ENCODE measurements around the gene ACTA2. TPM values are rescaled to one million over a fixed set of nuclear protein-coding genes. Genes with fewer than 3 reads are reported as not detected.

ACTA2 gene
- total RNA-seq, 1 experiment from 2014 or later, result 2.4 TPM

DNA sequence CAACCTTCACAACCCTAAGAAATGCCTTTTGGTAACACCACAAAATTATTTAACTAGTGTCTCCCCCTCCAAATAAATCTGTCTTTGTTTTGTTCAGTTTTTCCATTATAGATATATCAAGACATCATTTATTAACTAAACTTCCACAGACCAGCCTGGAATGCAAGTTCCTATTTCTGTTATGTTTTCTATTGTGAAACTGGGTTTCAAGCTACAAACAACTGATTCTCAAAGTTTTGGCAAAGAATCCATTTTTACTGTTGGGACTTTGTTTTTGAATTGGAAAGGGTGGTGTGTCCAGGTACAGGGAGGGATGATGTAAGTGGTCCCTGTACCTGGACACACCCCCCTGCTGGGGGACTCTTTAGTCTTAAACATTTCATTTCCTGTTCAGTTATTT lies 36.3 kb downstream of the ACTA2 start:
- Histone ChIP-seq H4K91ac (ENCODE audit: insufficient read length, low read depth, low read length) (no peak overlapping the region), H3K27me3 (ENCODE audit: insufficient read depth, low read length) (no peaks in the 10 kb centered on the region), H4K8ac (replicated peaks; ENCODE audit: insufficient read length, low read depth, low read length) (no peak overlapping the region), H2BK12ac (ENCODE audit: insufficient read length, low read depth, low read length) (no peak overlapping the region), H4K5ac (ENCODE audit: insufficient read length, low read depth, low read length) (no peak overlapping the region), H3K4me2 (ENCODE audit: insufficient read depth, insufficient read length, low read length) (no peak overlapping the region), H3T11ph (ENCODE audit: low read length) (no peak overlapping the region), H3K23ac (ENCODE audit: insufficient read length, low read depth, low read length) (no peak overlapping the region), H3K56ac (ENCODE audit: insufficient read length, low read depth, low read length) (no peak overlapping the region), H3K9me3 (ENCODE audit: control insufficient read depth, low read depth, low read length) (no peaks in the 10 kb centered on the region), H2AFZ (ENCODE audit: low read length) (no peak overlapping the region), H2BK20ac (ENCODE audit: low read depth, low read length, poor library complexity, severe bottlenecking) (no peak overlapping the region), H3K79me2 (ENCODE audit: insufficient read depth, low read length) (no peaks in the 10 kb centered on the region), H2BK15ac (ENCODE audit: low read depth, low read length) (no peak overlapping the region), H3K9ac (ENCODE audit: extremely low read depth, insufficient read length, low read length) (no peak overlapping the region), H3K14ac (ENCODE audit: insufficient read depth, low read length) (no peak overlapping the region), H4K20me1 (ENCODE audit: control insufficient read depth, insufficient read depth, insufficient read length) (no peaks in the 10 kb centered on the region), H2AK5ac (ENCODE audit: insufficient read length, low read length) (no peak overlapping the region), H3K18ac (ENCODE audit: insufficient read length, low read depth, low read length) (no peak overlapping the region), H3K79me1 (ENCODE audit: insufficient read depth, low read depth, low read length, poor library complexity, severe bottlenecking) (no peaks in the 10 kb centered on the region), H3K23me2 (ENCODE audit: insufficient read length, low read depth, low read length, poor library complexity, severe bottlenecking) (peaks cover 3% of the 10 kb centered on the region), H3K4me1 (ENCODE audit: insufficient read depth, low read length) (no peaks in the 10 kb centered on the region), H3K4ac (ENCODE audit: low read depth, low read length) (no peak overlapping the region), H2BK120ac (ENCODE audit: low read depth, low read length, poor library complexity, severe bottlenecking) (no peak overlapping the region), H3K27ac (ENCODE audit: insufficient read length, low read depth, low read length) (no peak overlapping the region), H2BK5ac (ENCODE audit: insufficient read length, low read length) (no peak overlapping the region)
- no peaks in the 10 kb centered on the region for H3K36me3 Mint-ChIP-seq (ENCODE audit: insufficient read depth in 1 of 3, low read depth in 3 of 3)
- H3K4me1 Mint-ChIP-seq, result no peaks in the 10 kb centered on the region
- H3K27me3 Mint-ChIP-seq (ENCODE audit: low read depth), result no peaks in the 10 kb centered on the region
- no peak overlapping the region for H3K4me3 Mint-ChIP-seq
- TF ChIP-seq, protein P1, sequence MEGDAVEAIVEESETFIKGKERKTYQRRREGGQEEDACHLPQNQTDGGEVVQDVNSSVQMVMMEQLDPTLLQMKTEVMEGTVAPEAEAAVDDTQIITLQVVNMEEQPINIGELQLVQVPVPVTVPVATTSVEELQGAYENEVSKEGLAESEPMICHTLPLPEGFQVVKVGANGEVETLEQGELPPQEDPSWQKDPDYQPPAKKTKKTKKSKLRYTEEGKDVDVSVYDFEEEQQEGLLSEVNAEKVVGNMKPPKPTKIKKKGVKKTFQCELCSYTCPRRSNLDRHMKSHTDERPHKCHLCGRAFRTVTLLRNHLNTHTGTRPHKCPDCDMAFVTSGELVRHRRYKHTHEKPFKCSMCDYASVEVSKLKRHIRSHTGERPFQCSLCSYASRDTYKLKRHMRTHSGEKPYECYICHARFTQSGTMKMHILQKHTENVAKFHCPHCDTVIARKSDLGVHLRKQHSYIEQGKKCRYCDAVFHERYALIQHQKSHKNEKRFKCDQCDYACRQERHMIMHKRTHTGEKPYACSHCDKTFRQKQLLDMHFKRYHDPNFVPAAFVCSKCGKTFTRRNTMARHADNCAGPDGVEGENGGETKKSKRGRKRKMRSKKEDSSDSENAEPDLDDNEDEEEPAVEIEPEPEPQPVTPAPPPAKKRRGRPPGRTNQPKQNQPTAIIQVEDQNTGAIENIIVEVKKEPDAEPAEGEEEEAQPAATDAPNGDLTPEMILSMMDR (conservative IDR thresholded peaks at IDR 0.05), result no peak
- no peak for DNase-seq
- 0 out of 7 replicates have a peak overlapping the region, but pooled peaks of 1 of the 3 experiments have one; percentile 30 for H3K27ac Mint-ChIP-seq
- no peaks in the 10 kb centered on the region for H3K9me3 Mint-ChIP-seq
